A549 (cell line): ENCODE results near the gene C17orf107. TPM values are rescaled to one million over a fixed set of nuclear protein-coding genes. Genes with fewer than 3 reads are reported as not detected.
"Not testable (repeated sequence)": the region's sequence is repeated elsewhere in the genome, so short reads cannot be mapped to it uniquely, and the experiment has no call there.

ENCODE experiments used
- ATAC-seq, 2 experiments: fragments of 200-7000 bp in 1 of 2; fragments of >200 bp in 1 of 2; cut with Nextera tagmentation in 1 of 2; cut with Tn5 transposase in 1 of 2; 3 replicates each; pipeline versions ENCODE4 v1.8.0 to v1.9.1; 2018 to 2020; ENCODE audit warnings: mild to moderate bottlenecking in 1 of 2, moderate library complexity in 1 of 2
- CTCF ChIA-PET: fragments of 300-600 bp; sonication (Branson Sonifier 250); formaldehyde crosslinking; extraction: SDS; loops from one replicate; lab custom pipeline; 2021; ENCODE audit warnings: antibody characterized with exemption, inconsistent platforms; lab: Yijun Ruan, JAX
- POLR2A ChIA-PET: fragments of 350-600 bp; formaldehyde crosslinking; extraction: SDS; loops from one replicate; lab custom pipeline; 2021; ENCODE audit warnings: antibody characterized with exemption, inconsistent platforms; lab: Yijun Ruan, JAX
- DNase-seq, 2 experiments: peaks; one replicate each; pipeline versions ENCODE4 v3.0.0 to v3.0.0-alpha.2; 2011 to 2016; ENCODE audit warnings: low read depth in 1 of 2, low spot score in 1 of 2
- FAIRE-seq: peaks from 2 replicates; lab custom pipeline; 2011; peaks lifted over from hg19 to GRCh38; lab: Jason Lieb, UNC
- H3K27ac ChIP-seq, 2 experiments: fragments of >200 bp; sonication (Bioruptor Twin); formaldehyde crosslinking; 3 replicates each; pipeline ENCODE4 v1.5.1; 2016 to 2017
- H3K4me1 ChIP-seq: fragments of >200 bp; sonication (Bioruptor Twin); formaldehyde crosslinking; 3 replicates; pipeline ENCODE4 v1.6.1; 2016
- H3K4me2 ChIP-seq: fragments of >200 bp; sonication (Bioruptor Twin); formaldehyde crosslinking; 3 replicates; pipeline ENCODE4 v1.6.1; 2016
- H3K4me3 ChIP-seq: fragments of >200 bp; sonication (Bioruptor Twin); formaldehyde crosslinking; 3 replicates; pipeline ENCODE4 v1.5.1; 2016
- H3K9me3 ChIP-seq: fragments of >200 bp; sonication (Bioruptor Twin); formaldehyde crosslinking; 3 replicates; pipeline ENCODE4 v1.6.1; 2016
- CBX8 ChIP-seq: fragments of 200-600 bp; sonication (generic); IDR thresholded peaks from 2 replicates; pipeline ENCODE4 v1.6.1; 2016
- CHD2 ChIP-seq: fragments of 150-350 bp; IDR thresholded peaks from 2 replicates; pipeline ENCODE4 v1.6.1; 2014; ENCODE audit warnings: low read length; ENCODE audit not compliant: partially characterized antibody
- EHF ChIP-seq: fragments of 250-450 bp; sonication (Bioruptor Pico); IDR thresholded peaks from 2 replicates; pipeline ENCODE4 v1.5.0; 2020; ENCODE audit warnings: mild to moderate bottlenecking
- FOXS1 ChIP-seq: fragments of 250-450 bp; sonication (Bioruptor Pico); IDR thresholded peaks from 2 replicates; pipeline ENCODE4 v1.5.0; 2020; ENCODE audit warnings: mild to moderate bottlenecking, moderate library complexity
- HDAC2 ChIP-seq: fragments of 200-600 bp; sonication (generic); IDR thresholded peaks from 2 replicates; pipeline ENCODE4 v1.6.1; 2016
- HOXB13 ChIP-seq: fragments of 250-450 bp; sonication (Bioruptor Pico); IDR thresholded peaks from 2 replicates; pipeline ENCODE4 v1.5.0; 2020; ENCODE audit warnings: low read depth, mild to moderate bottlenecking, moderate library complexity
- KDM1A ChIP-seq: fragments of 200-600 bp; sonication (generic); IDR thresholded peaks from 2 replicates; pipeline ENCODE4 v1.6.1; 2016; ENCODE audit warnings: low read depth, mild to moderate bottlenecking
- MAZ ChIP-seq: fragments of 150-350 bp; IDR thresholded peaks from 2 replicates; pipeline ENCODE4 v1.6.1; 2014; ENCODE audit warnings: antibody characterized with exemption, low read depth, low read length, borderline replicate concordance
- MYC ChIP-seq: IDR thresholded peaks from 2 replicates; pipeline ENCODE4 v1.6.1; 2012; ENCODE audit warnings: mild to moderate bottlenecking, inconsistent platforms, low read length, improper control_type of control experiment, borderline replicate concordance
- PHF8 ChIP-seq: fragments of 200-600 bp; sonication (generic); IDR thresholded peaks from 2 replicates; pipeline ENCODE4 v1.6.1; 2016; ENCODE audit warnings: low read depth, mild to moderate bottlenecking, antibody characterized with exemption, moderate library complexity, borderline replicate concordance
- RAD21 ChIP-seq, 2 experiments: fragments of >200 bp in 1 of 2; sonication (Bioruptor Twin) in 1 of 2; formaldehyde crosslinking in 1 of 2; IDR thresholded peaks in 1 of 2; conservative IDR thresholded peaks in 1 of 2; 2 replicates in 1 of 2; 3 replicates in 1 of 2; pipeline ENCODE4 v1.6.1; 2012 to 2018; ENCODE audit warnings: inconsistent platforms in 1 of 2
- RARB ChIP-seq: fragments of 250-450 bp; sonication (Bioruptor Pico); IDR thresholded peaks from 2 replicates; pipeline ENCODE4 v1.8.0; 2021; ENCODE audit warnings: mild to moderate bottlenecking, moderate library complexity
- RCOR1 ChIP-seq: fragments of 150-350 bp; IDR thresholded peaks from 2 replicates; pipeline ENCODE4 v1.6.1; 2014; ENCODE audit warnings: antibody characterized with exemption, low read length, low read depth
- RFX5 ChIP-seq: fragments of 450-650 bp; IDR thresholded peaks from 2 replicates; pipeline ENCODE4 v1.7.1; 2014; ENCODE audit warnings: antibody characterized with exemption, mild to moderate bottlenecking, moderate library complexity
- RNF2 ChIP-seq: fragments of 200-600 bp; sonication (generic); IDR thresholded peaks from 2 replicates; pipeline ENCODE4 v1.6.1; 2016; ENCODE audit warnings: low read depth, mild to moderate bottlenecking, antibody characterized with exemption, moderate library complexity, borderline replicate concordance
- ZSCAN20 ChIP-seq: fragments of 250-450 bp; sonication (Bioruptor Pico); IDR thresholded peaks from 2 replicates; pipeline ENCODE4 v1.8.0; 2022; ENCODE audit warnings: mild to moderate bottlenecking, moderate library complexity
- WGBS: methylation state at CpG from one replicate; pipeline ENCODE4 v1.1.6; 2017; ENCODE audit errors: missing lambda C conversion rate; 5-methylcytosine and 5-hydroxymethylcytosine counted together
- polyA plus RNA-seq, 4 experiments: library from polyadenylated mRNA; depleted of rRNA in 3 of 4; stranded (reverse); fragments of >200 nt; fragmentation: RNase III in 1 of 4; extraction: RNeasy Plus Mini Kit Qiagen cat#74134 plus additional on column Dnase treatment in 1 of 4; gene quantifications; 2 replicates in 3 of 4; 3 replicates in 1 of 4; pipeline ENCODE4 v1.2.3, GENCODE V29; 2011 to 2017
- TF ChIP-seq, protein P1 (sequence below): fragments of >200 bp; sonication (Bioruptor Twin); formaldehyde crosslinking; IDR thresholded peaks from 3 replicates; pipeline ENCODE4 v1.6.1; 2016
- TF ChIP-seq, protein P2 (sequence below): fragments of 150-350 bp; IDR thresholded peaks from 2 replicates; pipeline ENCODE4 v1.6.1; 2014; ENCODE audit warnings: low read depth, mild to moderate bottlenecking, low read length

The C17orf107 gene
- polyA plus RNA-seq, 2 of the 4 experiments (the other 2 are of a cell fraction) = 0.13 to 0.30 TPM

DNA sequence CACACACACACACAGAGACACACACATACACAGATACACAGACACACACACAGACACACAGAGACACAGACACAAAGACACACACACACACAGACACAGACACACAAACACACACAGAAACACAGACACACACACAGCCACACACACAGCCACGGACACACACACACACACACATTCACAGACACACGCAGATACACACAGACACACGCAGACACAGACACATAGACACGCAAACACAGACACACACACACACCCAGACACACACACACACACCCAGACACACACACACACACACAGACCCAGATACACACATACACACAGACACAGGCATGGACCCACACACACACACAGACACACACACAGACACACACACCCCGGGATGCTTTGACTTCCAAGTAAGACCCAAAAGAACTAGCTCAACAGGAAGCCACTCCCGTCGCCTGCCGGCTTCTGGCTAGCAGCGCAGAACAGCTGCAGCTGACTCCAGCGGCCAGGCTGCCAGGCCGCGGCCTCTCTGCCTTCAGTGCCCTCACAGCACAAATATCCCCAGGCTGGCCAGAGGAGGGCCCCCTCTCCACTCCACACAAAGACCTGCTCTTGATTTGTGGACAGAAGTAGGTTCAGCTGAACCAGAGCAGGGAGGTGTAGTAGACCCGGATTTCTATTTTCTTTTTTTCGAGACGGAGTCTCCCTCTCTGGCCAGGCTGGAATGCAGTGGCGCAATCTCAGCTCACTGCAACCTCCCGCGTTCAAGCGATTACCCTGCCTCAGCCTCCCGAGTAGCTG is 9.6 kb downstream of the C17orf107 start (continued):
- TF ChIP-seq RAD21 (conservative IDR thresholded peaks at IDR 0.05 in 1 of 2, IDR thresholded peaks at IDR 0.05 in 1 of 2) (peak; percentile 88 to 91), CHD2 (no peak), HDAC2 (no peak), ZSCAN20 (no peak)
- TF ChIP-seq, all 56 proteins: peak for 6

DNA sequence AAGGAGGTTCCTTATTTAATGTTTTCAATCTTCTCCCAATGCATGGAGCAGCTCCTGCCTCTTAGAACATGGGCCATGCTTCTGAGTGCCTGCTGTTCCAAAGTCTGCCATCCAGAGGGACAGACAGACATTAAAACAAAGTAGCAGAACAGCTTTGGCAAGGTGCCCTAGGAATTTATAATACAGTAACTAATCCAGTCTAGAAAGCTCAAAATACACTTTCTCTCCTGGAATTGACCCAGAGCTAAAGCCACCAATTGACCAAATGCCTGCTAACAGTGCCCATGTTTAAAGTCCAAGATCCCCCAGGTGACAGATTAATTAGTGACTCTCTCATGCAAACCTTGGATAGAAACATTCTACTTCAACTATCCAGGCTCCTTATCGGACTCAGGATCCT is 14.7 kb downstream of the C17orf107 start:
- peaks cover 9% of the 10 kb centered on the region; the same call in 2 of the 3 replicates for H3K4me1 ChIP-seq
- ATAC-seq = no peak
- TF ChIP-seq RFX5 (no peak), MYC (no peak), MAZ (no peak), RNF2 (no peak), ZSCAN20 (no peak), KDM1A (no peak), HOXB13 (CRISPR knock-in tag) (no peak), EHF (no peak), FOXS1 (CRISPR knock-in tag) (no peak), RARB (CRISPR knock-in tag) (no peak)
- TF ChIP-seq, protein P1, sequence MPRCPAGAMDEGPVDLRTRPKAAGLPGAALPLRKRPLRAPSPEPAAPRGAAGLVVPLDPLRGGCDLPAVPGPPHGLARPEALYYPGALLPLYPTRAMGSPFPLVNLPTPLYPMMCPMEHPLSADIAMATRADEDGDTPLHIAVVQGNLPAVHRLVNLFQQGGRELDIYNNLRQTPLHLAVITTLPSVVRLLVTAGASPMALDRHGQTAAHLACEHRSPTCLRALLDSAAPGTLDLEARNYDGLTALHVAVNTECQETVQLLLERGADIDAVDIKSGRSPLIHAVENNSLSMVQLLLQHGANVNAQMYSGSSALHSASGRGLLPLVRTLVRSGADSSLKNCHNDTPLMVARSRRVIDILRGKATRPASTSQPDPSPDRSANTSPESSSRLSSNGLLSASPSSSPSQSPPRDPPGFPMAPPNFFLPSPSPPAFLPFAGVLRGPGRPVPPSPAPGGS = no peak
- TF ChIP-seq, protein P2, sequence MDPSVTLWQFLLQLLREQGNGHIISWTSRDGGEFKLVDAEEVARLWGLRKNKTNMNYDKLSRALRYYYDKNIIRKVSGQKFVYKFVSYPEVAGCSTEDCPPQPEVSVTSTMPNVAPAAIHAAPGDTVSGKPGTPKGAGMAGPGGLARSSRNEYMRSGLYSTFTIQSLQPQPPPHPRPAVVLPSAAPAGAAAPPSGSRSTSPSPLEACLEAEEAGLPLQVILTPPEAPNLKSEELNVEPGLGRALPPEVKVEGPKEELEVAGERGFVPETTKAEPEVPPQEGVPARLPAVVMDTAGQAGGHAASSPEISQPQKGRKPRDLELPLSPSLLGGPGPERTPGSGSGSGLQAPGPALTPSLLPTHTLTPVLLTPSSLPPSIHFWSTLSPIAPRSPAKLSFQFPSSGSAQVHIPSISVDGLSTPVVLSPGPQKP = no peak
- TF ChIP-seq, all 56 proteins: peak for 0
- H3K9me3 ChIP-seq = no peaks in the 10 kb centered on the region
- H3K27ac ChIP-seq = no peak overlapping the region
- 82% methylated on average over 1 of the region's 1 CpG for WGBS
- ChIA-PET POLR2A (interaction anchor here (1.0 kb wide), 1 partner anchor 26 kb away, joined by 5 read pairs; the partner anchor contains the start of genes RNF167 and SLC25A11), CTCF (interaction anchor here (0.6 to 4.0 kb wide), 12 partner anchors 9 to 204 kb away, joined by 3 to 21 read pairs (median 4); partner anchors contain the start of genes ARRB2, CHRNE, RNF167 and SLC25A11)
- no peak for FAIRE-seq
- H3K4me3 ChIP-seq = no peak overlapping the region
- no peak overlapping the region for H3K4me2 ChIP-seq
- no peak for DNase-seq

DNA sequence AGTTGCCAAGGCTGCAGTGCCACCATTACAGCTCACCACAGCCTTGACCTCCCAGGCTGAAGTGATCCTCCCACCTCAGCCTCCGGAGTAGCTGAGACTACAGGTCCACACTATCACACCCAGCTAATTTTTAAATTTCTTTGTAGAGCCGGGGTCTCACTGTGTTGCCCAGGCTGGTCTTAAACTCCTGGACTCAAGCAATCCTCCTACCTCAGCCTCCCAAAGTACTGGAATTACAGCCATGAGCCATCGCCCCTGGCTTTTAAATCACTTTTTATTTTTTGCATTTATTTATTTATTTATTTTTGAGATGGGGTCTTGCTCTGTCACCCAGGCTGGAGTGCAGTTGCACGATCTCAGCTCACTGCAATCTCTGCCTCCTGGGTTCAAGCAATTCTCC is 15.2 kb downstream of the C17orf107 start:
- 87% methylated on average over 4 of the region's 4 CpGs for WGBS
- CTCF ChIA-PET = interaction anchor here (0.7 to 4.0 kb wide), 6 partner anchors 9 to 205 kb away, joined by 3 to 21 read pairs (median 4); partner anchors contain the start of genes ARRB2 and CHRNE
- FAIRE-seq = not testable (repeated sequence)

DNA sequence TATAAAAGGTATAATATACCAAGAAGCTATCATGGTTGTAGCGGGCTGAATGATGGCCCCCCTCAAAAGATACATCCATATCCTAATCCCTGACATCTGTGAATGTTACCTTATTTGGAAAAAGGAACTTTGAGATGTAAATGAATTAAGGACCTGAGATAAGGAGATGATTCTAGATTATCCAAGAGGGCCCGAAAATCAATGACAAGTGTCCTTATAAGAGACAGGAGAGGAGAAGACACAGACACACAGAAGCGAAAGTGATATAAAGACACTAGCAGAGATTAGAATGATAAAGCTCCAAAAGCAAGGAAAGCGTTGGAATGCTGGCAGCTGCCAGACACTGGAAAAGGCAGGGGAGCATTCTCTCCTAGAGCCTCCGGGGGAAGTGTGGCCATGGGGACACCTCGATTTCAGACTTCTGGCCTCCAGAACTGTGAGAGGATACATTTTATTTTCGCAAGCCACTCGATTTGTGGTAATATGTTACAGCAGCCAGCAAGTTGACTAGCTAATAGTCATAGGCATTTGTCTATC is 20.2 kb downstream of the C17orf107 start:
- DNase-seq (no peak), ATAC-seq (peak; percentile 45 to 73; a peak in 5 of 6 replicates), FAIRE-seq (peak; percentile 7)
- no peaks in the 10 kb centered on the region for H3K9me3 ChIP-seq
- TF ChIP-seq RARB (CRISPR knock-in tag) = no peak
- TF ChIP-seq RCOR1 = no peak
- TF ChIP-seq PHF8 = no peak
- TF ChIP-seq KDM1A = no peak
- TF ChIP-seq ZSCAN20 = no peak
- TF ChIP-seq CBX8 = no peak
- H3K4me3 ChIP-seq = no peak overlapping the region
- ChIA-PET CTCF (interaction anchor here (0.7 to 3.7 kb wide), 10 partner anchors 10 to 353 kb away, joined by 3 to 37 read pairs (median 4); partner anchors contain the start of genes CAMTA2, CHRNE, RNF167 and SLC25A11), POLR2A (interaction anchor here (2.1 kb wide), 1 partner anchor 20 kb away, joined by 9 read pairs; the partner anchor contains the start of genes RNF167 and SLC25A11)
- H3K4me2 ChIP-seq = no peak overlapping the region
- H3K4me1 ChIP-seq = 0 out of 3 replicates have a peak, but pooled peaks cover 4% of the 10 kb centered on the region
- 83% methylated on average over 8 of the region's 8 CpGs for whole genome bisulfite sequencing
- no peak overlapping the region for H3K27ac ChIP-seq

More for the DNA sequence above, 15.2 kb downstream of the C17orf107 start:
- ATAC-seq, H3K4me3 ChIP-seq, H3K9me3 ChIP-seq, POLR2A ChIA-PET, DNase-seq, H3K4me1 ChIP-seq, H3K4me2 ChIP-seq, H3K27ac ChIP-seq: not testable (repeated sequence)
